ENCODE results near the gene GLYATL3. TPM values are rescaled to one million over a fixed set of nuclear protein-coding genes. Genes with fewer than 3 reads are reported as not detected.

GLYATL3 gene
- total and polyA plus RNA-seq, 10 of the 15 experiments (the other 5 are each of a cell fraction or from before 2014, with no cell fraction given), result not detected

DNA sequence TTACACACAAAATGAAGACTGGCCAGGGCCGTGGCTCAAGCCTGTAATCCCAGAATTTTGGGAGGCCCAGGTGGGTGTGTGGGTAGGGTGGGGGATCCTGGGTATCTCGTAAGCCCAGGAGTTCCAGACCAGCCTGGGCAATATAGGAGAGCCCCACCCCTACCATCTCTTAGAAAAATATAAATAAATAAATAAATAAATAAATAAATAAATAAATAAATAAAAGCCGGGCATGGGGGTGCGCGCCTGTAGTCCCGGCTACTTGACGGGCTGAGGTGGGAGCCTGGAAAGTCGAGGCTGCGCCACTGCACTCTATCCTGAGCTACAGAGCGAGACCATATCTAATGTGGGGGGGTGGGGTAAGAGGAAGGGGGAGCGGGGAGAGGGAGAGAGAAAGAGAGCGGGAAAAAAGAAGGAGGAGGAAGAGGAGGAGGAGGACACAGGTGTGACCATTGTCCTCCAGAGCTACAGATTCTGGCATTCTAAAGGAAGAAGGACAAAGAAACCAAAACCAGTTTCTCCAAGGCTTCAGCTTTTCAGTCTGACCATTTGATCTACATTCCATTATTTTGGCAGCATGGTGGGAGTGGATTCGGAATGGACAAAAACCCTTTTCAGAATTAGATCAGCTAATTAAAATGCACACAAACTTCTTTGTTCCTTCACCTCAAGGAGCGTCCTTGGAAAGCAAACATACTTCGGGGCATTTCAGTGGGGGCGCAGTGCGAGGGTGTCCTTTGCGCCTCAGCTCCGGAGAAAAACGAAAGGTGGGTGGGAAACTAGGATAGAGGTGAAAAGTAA, 50.2 kb downstream of the GLYATL3 start:
- ChIA-PET RAD21 (ENCODE audit: unreplicated experiment) (no interaction called here), POLR2A (no interaction called here), SMC1A (ENCODE audit: uncharacterized antibody, unreplicated experiment) (interaction anchor here (1.0 to 2.4 kb wide), 2 partner anchors 17 to 18 kb away, joined by 3 to 8 read pairs; no protein-coding TSS in a partner anchor), CTCF (interaction anchor here (0.8 to 1.8 kb wide), 5 partner anchors 15 to 300 kb away, joined by 3 to 6 read pairs (median 5); no protein-coding TSS in a partner anchor)
- H3K9ac ChIP-seq (ENCODE audit: control insufficient read depth, insufficient read depth, low read length), result no peak overlapping the region
- no peak overlapping the region for H3K27ac ChIP-seq (ENCODE audit: control insufficient read depth, insufficient read depth)
- in situ Hi-C loops (cut with MboI), result no loop called here
- H3K36me3 ChIP-seq (ENCODE audit: control insufficient read depth in 2 of 2, insufficient read depth in 2 of 2, low read length in 1 of 2), result no peaks in the 10 kb centered on the region
- DNase-seq (ENCODE audit: low read depth, low spot score) (no peak), FAIRE-seq (no peak), ATAC-seq (no peak)
- BruUV-seq (replicated peaks), result no TSS peak
- H3K4me3 ChIP-seq, result no peak overlapping the region
- WGBS (ENCODE audit: insufficient coverage, insufficient replicate concordance, low lambda C conversion rate, missing lambda C conversion rate), result 23% methylated on average over 15 of the region's 20 CpGs
- H3K9me3 ChIP-seq (replicated peaks; ENCODE audit: control insufficient read depth, insufficient read depth, low read length), result no peaks in the 10 kb centered on the region
- peak overlapping the region; percentile 69 for H2AFZ ChIP-seq (ENCODE audit: control insufficient read depth, low read depth, low read length)
- no peaks in the 10 kb centered on the region; a peak in 1 of 4 replicates for H3K27me3 ChIP-seq (replicated peaks in 1 of 2; ENCODE audit: control insufficient read depth in 2 of 2, insufficient read depth in 2 of 2, low read length in 1 of 2)
- no peaks in the 10 kb centered on the region for H3K79me2 ChIP-seq (ENCODE audit: control insufficient read depth, insufficient read depth, low read length)
- intact Hi-C loops (cut with micrococcal nuclease; ENCODE audit: unreplicated experiment), result no loop called here
- no peaks in the 10 kb centered on the region for H4K20me1 ChIP-seq (ENCODE audit: control insufficient read depth, insufficient read depth)
- no peaks in the 10 kb centered on the region; the same call in none of the 2 replicates for H3K4me1 ChIP-seq (ENCODE audit: control insufficient read depth, insufficient read depth, low read length)
- H3K4me2 ChIP-seq (ENCODE audit: control insufficient read depth, insufficient read depth), result peak overlapping the region; percentile 82
- TF ChIP-seq, protein P1, sequence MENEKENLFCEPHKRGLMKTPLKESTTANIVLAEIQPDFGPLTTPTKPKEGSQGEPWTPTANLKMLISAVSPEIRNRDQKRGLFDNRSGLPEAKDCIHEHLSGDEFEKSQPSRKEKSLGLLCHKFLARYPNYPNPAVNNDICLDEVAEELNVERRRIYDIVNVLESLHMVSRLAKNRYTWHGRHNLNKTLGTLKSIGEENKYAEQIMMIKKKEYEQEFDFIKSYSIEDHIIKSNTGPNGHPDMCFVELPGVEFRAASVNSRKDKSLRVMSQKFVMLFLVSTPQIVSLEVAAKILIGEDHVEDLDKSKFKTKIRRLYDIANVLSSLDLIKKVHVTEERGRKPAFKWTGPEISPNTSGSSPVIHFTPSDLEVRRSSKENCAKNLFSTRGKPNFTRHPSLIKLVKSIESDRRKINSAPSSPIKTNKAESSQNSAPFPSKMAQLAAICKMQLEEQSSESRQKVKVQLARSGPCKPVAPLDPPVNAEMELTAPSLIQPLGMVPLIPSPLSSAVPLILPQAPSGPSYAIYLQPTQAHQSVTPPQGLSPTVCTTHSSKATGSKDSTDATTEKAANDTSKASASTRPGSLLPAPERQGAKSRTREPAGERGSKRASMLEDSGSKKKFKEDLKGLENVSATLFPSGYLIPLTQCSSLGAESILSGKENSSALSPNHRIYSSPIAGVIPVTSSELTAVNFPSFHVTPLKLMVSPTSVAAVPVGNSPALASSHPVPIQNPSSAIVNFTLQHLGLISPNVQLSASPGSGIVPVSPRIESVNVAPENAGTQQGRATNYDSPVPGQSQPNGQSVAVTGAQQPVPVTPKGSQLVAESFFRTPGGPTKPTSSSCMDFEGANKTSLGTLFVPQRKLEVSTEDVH (IDR thresholded peaks at IDR 0.05; ENCODE audit: low read depth, partially characterized antibody), result no peak
- no peak for TF ChIP-seq SUPT20H (IDR thresholded peaks at IDR 0.05; ENCODE audit: borderline replicate concordance, control insufficient read depth, low read depth, low read length)
- no peak for TF ChIP-seq ETV6 (conservative IDR thresholded peaks at IDR 0.05 in 1 of 2, IDR thresholded peaks at IDR 0.05 in 1 of 2; ENCODE audit: borderline replicate concordance in 1 of 2, low read depth in 1 of 2)
- TF ChIP-seq, protein P2, sequence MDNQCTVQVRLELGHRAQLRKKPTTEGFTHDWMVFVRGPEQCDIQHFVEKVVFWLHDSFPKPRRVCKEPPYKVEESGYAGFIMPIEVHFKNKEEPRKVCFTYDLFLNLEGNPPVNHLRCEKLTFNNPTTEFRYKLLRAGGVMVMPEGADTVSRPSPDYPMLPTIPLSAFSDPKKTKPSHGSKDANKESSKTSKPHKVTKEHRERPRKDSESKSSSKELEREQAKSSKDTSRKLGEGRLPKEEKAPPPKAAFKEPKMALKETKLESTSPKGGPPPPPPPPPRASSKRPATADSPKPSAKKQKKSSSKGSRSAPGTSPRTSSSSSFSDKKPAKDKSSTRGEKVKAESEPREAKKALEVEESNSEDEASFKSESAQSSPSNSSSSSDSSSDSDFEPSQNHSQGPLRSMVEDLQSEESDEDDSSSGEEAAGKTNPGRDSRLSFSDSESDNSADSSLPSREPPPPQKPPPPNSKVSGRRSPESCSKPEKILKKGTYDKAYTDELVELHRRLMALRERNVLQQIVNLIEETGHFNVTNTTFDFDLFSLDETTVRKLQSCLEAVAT (IDR thresholded peaks at IDR 0.05), result no peak
- TF ChIP-seq ZSCAN29 (IDR thresholded peaks at IDR 0.05), result no peak
- TF ChIP-seq HDGF (IDR thresholded peaks at IDR 0.05), result no peak
- no peak for TF ChIP-seq ATF7 (IDR thresholded peaks at IDR 0.05; ENCODE audit: low read depth)
- no peak for TF ChIP-seq TBL1XR1 (IDR thresholded peaks at IDR 0.05; ENCODE audit: low read depth, low read length)
- TF ChIP-seq NR2C2 (IDR thresholded peaks at IDR 0.05; ENCODE audit: borderline replicate concordance, control insufficient read depth, insufficient read length, low read depth), result no peak
- no peak for TF ChIP-seq HDAC2 (IDR thresholded peaks at IDR 0.05)
- TF ChIP-seq, protein P3, sequence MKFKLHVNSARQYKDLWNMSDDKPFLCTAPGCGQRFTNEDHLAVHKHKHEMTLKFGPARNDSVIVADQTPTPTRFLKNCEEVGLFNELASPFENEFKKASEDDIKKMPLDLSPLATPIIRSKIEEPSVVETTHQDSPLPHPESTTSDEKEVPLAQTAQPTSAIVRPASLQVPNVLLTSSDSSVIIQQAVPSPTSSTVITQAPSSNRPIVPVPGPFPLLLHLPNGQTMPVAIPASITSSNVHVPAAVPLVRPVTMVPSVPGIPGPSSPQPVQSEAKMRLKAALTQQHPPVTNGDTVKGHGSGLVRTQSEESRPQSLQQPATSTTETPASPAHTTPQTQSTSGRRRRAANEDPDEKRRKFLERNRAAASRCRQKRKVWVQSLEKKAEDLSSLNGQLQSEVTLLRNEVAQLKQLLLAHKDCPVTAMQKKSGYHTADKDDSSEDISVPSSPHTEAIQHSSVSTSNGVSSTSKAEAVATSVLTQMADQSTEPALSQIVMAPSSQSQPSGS (IDR thresholded peaks at IDR 0.05; ENCODE audit: low read length), result no peak
- TF ChIP-seq, protein P4, sequence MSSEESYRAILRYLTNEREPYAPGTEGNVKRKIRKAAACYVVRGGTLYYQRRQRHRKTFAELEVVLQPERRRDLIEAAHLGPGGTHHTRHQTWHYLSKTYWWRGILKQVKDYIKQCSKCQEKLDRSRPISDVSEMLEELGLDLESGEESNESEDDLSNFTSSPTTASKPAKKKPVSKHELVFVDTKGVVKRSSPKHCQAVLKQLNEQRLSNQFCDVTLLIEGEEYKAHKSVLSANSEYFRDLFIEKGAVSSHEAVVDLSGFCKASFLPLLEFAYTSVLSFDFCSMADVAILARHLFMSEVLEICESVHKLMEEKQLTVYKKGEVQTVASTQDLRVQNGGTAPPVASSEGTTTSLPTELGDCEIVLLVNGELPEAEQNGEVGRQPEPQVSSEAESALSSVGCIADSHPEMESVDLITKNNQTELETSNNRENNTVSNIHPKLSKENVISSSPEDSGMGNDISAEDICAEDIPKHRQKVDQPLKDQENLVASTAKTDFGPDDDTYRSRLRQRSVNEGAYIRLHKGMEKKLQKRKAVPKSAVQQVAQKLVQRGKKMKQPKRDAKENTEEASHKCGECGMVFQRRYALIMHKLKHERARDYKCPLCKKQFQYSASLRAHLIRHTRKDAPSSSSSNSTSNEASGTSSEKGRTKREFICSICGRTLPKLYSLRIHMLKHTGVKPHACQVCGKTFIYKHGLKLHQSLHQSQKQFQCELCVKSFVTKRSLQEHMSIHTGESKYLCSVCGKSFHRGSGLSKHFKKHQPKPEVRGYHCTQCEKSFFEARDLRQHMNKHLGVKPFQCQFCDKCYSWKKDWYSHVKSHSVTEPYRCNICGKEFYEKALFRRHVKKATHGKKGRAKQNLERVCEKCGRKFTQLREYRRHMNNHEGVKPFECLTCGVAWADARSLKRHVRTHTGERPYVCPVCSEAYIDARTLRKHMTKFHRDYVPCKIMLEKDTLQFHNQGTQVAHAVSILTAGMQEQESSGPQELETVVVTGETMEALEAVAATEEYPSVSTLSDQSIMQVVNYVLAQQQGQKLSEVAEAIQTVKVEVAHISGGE (CRISPR knock-in tag; IDR thresholded peaks at IDR 0.05), result no peak
- no peak for TF ChIP-seq MTA2 (IDR thresholded peaks at IDR 0.05; ENCODE audit: low read depth)
- TF ChIP-seq NFYB (IDR thresholded peaks at IDR 0.05; ENCODE audit: insufficient read depth, low read depth, low read length), result no peak
